Right lung (tissue), 5 donors: ENCODE measurements around the gene RHOBTB3. TPM values are rescaled to one million over a fixed set of nuclear protein-coding genes. Genes with fewer than 3 reads are reported as not detected.
"Not testable (repeated sequence)": the region's sequence is repeated elsewhere in the genome, so short reads cannot be mapped to it uniquely, and the experiment has no call there.

Experiments
- DNase-seq, 2 donors: peaks; one replicate each; pipeline ENCODE4 v3.0.0-alpha.2; 2013
- polyA plus RNA-seq, 5 donors: library from polyadenylated mRNA; unstranded; fragments of 120-200 nt; gene quantifications; one replicate each; pipeline versions ENCODE4 v1.2.1 to v1.2.3, GENCODE V29; 2013; ENCODE audit warnings: inconsistent platforms in 1 of 5, low replicate concordance in 1 of 5; ENCODE audit not compliant: insufficient read length in 5 of 5, insufficient read depth in 1 of 5

Gene RHOBTB3
- polyA plus RNA-seq, 5 donors, result 38.8 to 71.9 (median 69.6) TPM

- DNase-seq, result no peak
Observed at GRCh38 chr5:95794070-95794516, 63.0 kb downstream of the RHOBTB3 start.

- DNase-seq, result no peak
Observed at GRCh38 chr5:95797301-95797700, 66.2 kb downstream of the RHOBTB3 start.

- no peak for DNase-seq
Observed at GRCh38 chr5:95798048-95798447, 66.9 kb downstream of the RHOBTB3 start.

- no peak for DNase-seq
Observed at GRCh38 chr5:95798545-95798944, 67.4 kb downstream of the RHOBTB3 start.

GRCh38 chr5:95799191-95799835 lies 68.2 kb downstream of the RHOBTB3 start:
- no peak for DNase-seq

GRCh38 chr5:95800553-95800952 lies 69.4 kb downstream of the RHOBTB3 start:
- no peak for DNase-seq

GRCh38 chr5:95801532-95801931 lies 70.4 kb downstream of the RHOBTB3 start:
- no peak for DNase-seq

- no peak for DNase-seq
Observed at GRCh38 chr5:95801961-95802360, 70.8 kb downstream of the RHOBTB3 start.

- no peak for DNase-seq
Observed at GRCh38 chr5:95803271-95804148, 72.4 kb downstream of the RHOBTB3 start.

GRCh38 chr5:95804736-95805539 lies 73.8 kb downstream of the RHOBTB3 start:
- no peak for DNase-seq

GRCh38 chr5:95806687-95807086 lies 75.6 kb downstream of the RHOBTB3 start:
- DNase-seq, result no peak

GRCh38 chr5:95808013-95808685 lies 77.0 kb downstream of the RHOBTB3 start:
- no peak for DNase-seq

- DNase-seq, result peak; percentile 47 to 57
Observed at GRCh38 chr5:95808686-95809413, 77.7 kb downstream of the RHOBTB3 start.

GRCh38 chr5:95809414-95809960 lies 78.4 kb downstream of the RHOBTB3 start:
- no peak for DNase-seq

- no peak for DNase-seq
Observed at GRCh38 chr5:95810305-95811125, 79.4 kb downstream of the RHOBTB3 start.

GRCh38 chr5:95811126-95811423 lies 79.9 kb downstream of the RHOBTB3 start:
- not testable (repeated sequence) for DNase-seq

- DNase-seq, result not testable (repeated sequence)
Observed at GRCh38 chr5:95811461-95812073, 80.4 kb downstream of the RHOBTB3 start.

- DNase-seq, result peak; percentile 63 to 71
Observed at GRCh38 chr5:95812074-95812471, 80.9 kb downstream of the RHOBTB3 start.

GRCh38 chr5:95813035-95813434 lies 81.9 kb downstream of the RHOBTB3 start:
- DNase-seq, result not testable (repeated sequence)
